Central memory CD8-positive, alpha-beta T cell (primary cell): ENCODE results near the gene GOLGA6L1.

ENCODE experiments used
- ATAC-seq: fragments of 150-1000 bp; cut with Tn5 transposase; replicated peaks from 2 replicates; pipeline ENCODE4 v1.10.0; 2022; ENCODE audit warnings: mild to moderate bottlenecking, moderate FRiP score, moderate number of reproducible peaks; ENCODE audit not compliant: poor library complexity, severe bottlenecking; ENCODE audit errors: extremely low read depth
- DNase-seq, 2 donors: peaks; one replicate each; pipeline ENCODE4 v3.0.0; 2021; ENCODE audit warnings: low spot score in 2 of 2
- H3K27ac Mint-ChIP-seq: one replicate; pipeline ENCODE4 v1.8.0; 2022; ENCODE audit warnings: low read depth, mild to moderate bottlenecking, moderate library complexity, mixed read lengths
- H3K27me3 Mint-ChIP-seq: one replicate; pipeline ENCODE4 v1.8.0; 2022; ENCODE audit warnings: mixed read lengths
- H3K36me3 Mint-ChIP-seq: one replicate; pipeline ENCODE4 v1.8.0; 2022; ENCODE audit warnings: mild to moderate bottlenecking, moderate library complexity, mixed read lengths; ENCODE audit not compliant: insufficient read depth
- H3K4me1 Mint-ChIP-seq: one replicate; pipeline ENCODE4 v1.8.0; 2022; ENCODE audit warnings: mixed read lengths
- H3K4me3 Mint-ChIP-seq: one replicate; pipeline ENCODE4 v1.8.0; 2022; ENCODE audit warnings: mild to moderate bottlenecking, moderate library complexity, mixed read lengths
- H3K9me3 Mint-ChIP-seq: one replicate; pipeline ENCODE4 v1.8.0; 2022; ENCODE audit warnings: mixed read lengths

GOLGA6L1 gene

DNA sequence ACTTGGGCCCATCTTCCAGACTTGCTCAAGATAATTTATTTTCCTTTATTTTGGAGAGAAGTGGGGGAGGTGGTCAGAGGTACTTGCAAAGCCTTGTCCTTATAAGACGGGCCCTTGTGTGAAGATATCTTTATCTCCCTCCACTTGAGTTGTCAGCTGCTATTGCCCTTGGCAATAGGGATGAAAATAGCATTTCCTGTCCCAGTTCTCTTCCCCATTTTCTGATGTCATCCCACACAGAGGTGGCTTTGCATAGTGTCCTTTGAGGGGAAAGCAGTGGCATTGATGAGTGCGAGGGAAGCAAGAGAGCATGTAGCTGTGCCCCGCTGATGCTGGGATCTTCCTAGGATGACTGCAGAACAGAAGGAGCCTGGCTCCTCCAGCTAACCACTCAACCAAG, 55.4 kb downstream of the GOLGA6L1 start:
- Mint-ChIP-seq H3K9me3 (no peaks in the 10 kb centered on the region), H3K4me3 (no peak overlapping the region), H3K27me3 (no peaks in the 10 kb centered on the region), H3K4me1 (no peaks in the 10 kb centered on the region), H3K27ac (no peak overlapping the region), H3K36me3 (no peaks in the 10 kb centered on the region)
- DNase-seq, result no peak
- ATAC-seq, result no peak

DNA sequence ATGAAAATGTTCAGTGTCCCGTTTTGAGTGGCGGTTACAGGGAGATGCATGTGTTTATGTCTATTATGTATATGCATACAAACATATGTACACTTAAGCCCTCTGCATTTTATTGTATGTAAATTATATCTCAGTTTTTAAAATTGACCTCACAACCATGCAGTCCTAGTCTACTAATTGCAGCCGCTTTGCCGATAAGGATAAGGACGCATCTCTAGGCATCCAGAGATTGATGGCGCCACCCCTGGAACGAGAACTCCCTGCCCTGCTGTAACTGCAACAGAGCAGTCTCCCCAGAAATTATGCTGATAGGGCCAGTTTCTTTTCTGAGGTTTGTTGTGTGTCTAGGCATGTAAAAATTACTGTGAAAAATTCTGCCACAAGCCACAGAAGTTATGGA, 56.9 kb downstream of the GOLGA6L1 start:
- H3K4me1 Mint-ChIP-seq, result no peaks in the 10 kb centered on the region
- no peak for ATAC-seq

More for the DNA sequence above, 56.9 kb downstream of the GOLGA6L1 start:
- no peak overlapping the region for H3K27ac Mint-ChIP-seq
- no peaks in the 10 kb centered on the region for H3K36me3 Mint-ChIP-seq
- no peaks in the 10 kb centered on the region for H3K27me3 Mint-ChIP-seq
- no peaks in the 10 kb centered on the region for H3K9me3 Mint-ChIP-seq
- DNase-seq, result no peak
- no peak overlapping the region for H3K4me3 Mint-ChIP-seq
